Measurements from ENCODE around the gene SLC18B1. TPM values are rescaled to one million over a fixed set of nuclear protein-coding genes. Genes with fewer than 3 reads are reported as not detected.
A peak's percentile ranks its signal among the peaks of the same experiment; 100 is the strongest.

Gene SLC18B1
- total RNA-seq, 3 donors from 2014 or later (not counting 1 experiment from before 2014, with no cell fraction given) = 2.5 to 3.6 (median 3.0) TPM

GRCh38 chr6:132795461-132795860 lies 3.0 kb downstream of the SLC18B1 start:
- Histone ChIP-seq H3K36me3 (ENCODE audit: control insufficient read depth, insufficient read depth, low read length) (no peaks in the 10 kb centered on the region), H3K27me3 (ENCODE audit: control insufficient read depth, insufficient read depth, low read length) (no peaks in the 10 kb centered on the region), H3K27ac (ENCODE audit: low read length) (no peak overlapping the region), H3K4me3 (ENCODE audit: low read length) (no peak overlapping the region), H3K4me1 (ENCODE audit: control insufficient read depth, insufficient read depth, low read length) (no peaks in the 10 kb centered on the region), H3K9me3 (ENCODE audit: control insufficient read depth, insufficient read depth, low read length) (no peaks in the 10 kb centered on the region)
- Mint-ChIP-seq H3K27me3 (ENCODE audit: low read depth in 2 of 2) (no peaks in the 10 kb centered on the region), H3K4me1 (peaks cover 16 to 23% of the 10 kb centered on the region in 2 donors), H3K27ac (no peak overlapping the region), H3K36me3 (no peaks in the 10 kb centered on the region), H3K9me3 (no peaks in the 10 kb centered on the region), H3K4me3 (peak overlapping the region; percentile 28)
- TF ChIP-seq CTCF (IDR thresholded peaks at IDR 0.05) = no peak
- DNase-seq (no peak), ATAC-seq (no peak)
- 93% methylated on average over 1 of the region's 2 CpGs for WGBS (ENCODE audit: insufficient coverage)
- intact Hi-C loops (cut with micrococcal nuclease) = loop anchor here (10.0 kb wide), 1 partner anchor 131 kb away; no protein-coding TSS in a partner anchor

- TF ChIP-seq CTCF (IDR thresholded peaks at IDR 0.05) = no peak
- no peaks in the 10 kb centered on the region for H3K4me1 ChIP-seq (ENCODE audit: control insufficient read depth, insufficient read depth, low read length)
- no peaks in the 10 kb centered on the region for H3K27me3 ChIP-seq (ENCODE audit: control insufficient read depth, insufficient read depth, low read length)
- no peak for DNase-seq
- no peak overlapping the region for H3K27ac Mint-ChIP-seq
- no peaks in the 10 kb centered on the region for H3K36me3 Mint-ChIP-seq
- no peaks in the 10 kb centered on the region for H3K36me3 ChIP-seq (ENCODE audit: control insufficient read depth, insufficient read depth, low read length)
- no peaks in the 10 kb centered on the region for H3K27me3 Mint-ChIP-seq (ENCODE audit: low read depth in 2 of 2)
- no peaks in the 10 kb centered on the region for H3K9me3 Mint-ChIP-seq
- H3K4me1 Mint-ChIP-seq = peaks cover 7 to 10% of the 10 kb centered on the region in 2 donors
- no peak overlapping the region for H3K4me3 ChIP-seq (ENCODE audit: low read length)
- ATAC-seq = no peak
- H3K9me3 ChIP-seq (ENCODE audit: control insufficient read depth, insufficient read depth, low read length) = no peaks in the 10 kb centered on the region
- H3K27ac ChIP-seq (ENCODE audit: low read length) = no peak overlapping the region
- H3K4me3 Mint-ChIP-seq = no peak overlapping the region
- 92% methylated on average over 4 of the region's 5 CpGs for WGBS (ENCODE audit: insufficient coverage)
- intact Hi-C loops (cut with micrococcal nuclease) = loop anchor here (10.0 kb wide), 1 partner anchor 128 kb away; no protein-coding TSS in a partner anchor
Observed at GRCh38 chr6:132792510-132792909, 5.9 kb downstream of the SLC18B1 start.

GRCh38 chr6:132790450-132790849 lies 8.0 kb downstream of the SLC18B1 start:
- ATAC-seq (no peak), DNase-seq (no peak)
- Mint-ChIP-seq H3K9me3 (no peaks in the 10 kb centered on the region), H3K27ac (no peak overlapping the region), H3K36me3 (no peaks in the 10 kb centered on the region), H3K27me3 (ENCODE audit: low read depth in 2 of 2) (no peaks in the 10 kb centered on the region), H3K4me3 (no peak overlapping the region), H3K4me1 (peaks cover 6 to 7% of the 10 kb centered on the region in 2 donors)
- Histone ChIP-seq H3K36me3 (ENCODE audit: control insufficient read depth, insufficient read depth, low read length) (no peaks in the 10 kb centered on the region), H3K27me3 (ENCODE audit: control insufficient read depth, insufficient read depth, low read length) (no peaks in the 10 kb centered on the region), H3K27ac (ENCODE audit: low read length) (no peak overlapping the region), H3K9me3 (ENCODE audit: control insufficient read depth, insufficient read depth, low read length) (no peaks in the 10 kb centered on the region), H3K4me3 (ENCODE audit: low read length) (no peak overlapping the region), H3K4me1 (ENCODE audit: control insufficient read depth, insufficient read depth, low read length) (no peaks in the 10 kb centered on the region)
- TF ChIP-seq CTCF (IDR thresholded peaks at IDR 0.05) = no peak
- intact Hi-C loops (cut with micrococcal nuclease) = loop anchor here (10.0 kb wide), 1 partner anchor 126 kb away; no protein-coding TSS in a partner anchor

- Histone ChIP-seq H3K27ac (ENCODE audit: low read length) (no peak overlapping the region), H3K9me3 (ENCODE audit: control insufficient read depth, insufficient read depth, low read length) (no peaks in the 10 kb centered on the region), H3K27me3 (ENCODE audit: control insufficient read depth, insufficient read depth, low read length) (no peaks in the 10 kb centered on the region), H3K4me3 (ENCODE audit: low read length) (no peak overlapping the region), H3K4me1 (ENCODE audit: control insufficient read depth, insufficient read depth, low read length) (no peaks in the 10 kb centered on the region), H3K36me3 (ENCODE audit: control insufficient read depth, insufficient read depth, low read length) (no peaks in the 10 kb centered on the region)
- intact Hi-C loops (cut with micrococcal nuclease) = no loop called here
- DNase-seq = no peak
- Mint-ChIP-seq H3K27ac (no peak overlapping the region), H3K9me3 (no peaks in the 10 kb centered on the region), H3K36me3 (no peaks in the 10 kb centered on the region), H3K4me3 (no peak overlapping the region), H3K4me1 (peaks cover 6 to 7% of the 10 kb centered on the region in 2 donors), H3K27me3 (ENCODE audit: low read depth in 2 of 2) (no peaks in the 10 kb centered on the region)
- no peak for ATAC-seq
- no peak for TF ChIP-seq CTCF (IDR thresholded peaks at IDR 0.05)
- 87% methylated on average over 3 of the region's 4 CpGs for WGBS (ENCODE audit: insufficient coverage)
Observed at GRCh38 chr6:132789396-132789776, 9.1 kb downstream of the SLC18B1 start.

Data from natural killer cell (primary cell).